Left lung (tissue), 10 donors: Measurements from ENCODE around the gene TBL2. TPM values are rescaled to one million over a fixed set of nuclear protein-coding genes. Genes with fewer than 3 reads are reported as not detected.
"Not testable (repeated sequence)": the region's sequence is repeated elsewhere in the genome, so short reads cannot be mapped to it uniquely, and the experiment has no call there.

Experiments used
- ATAC-seq: fragments of 200-7000 bp; cut with Tn5 transposase; one replicate; pipeline ENCODE4 v1.9.1; 2020; ENCODE audit warnings: moderate library complexity
- DNase-seq, 4 donors: peaks; one replicate each; pipeline ENCODE4 v3.0.0-alpha.2; 2013 to 2020
- H3K27ac ChIP-seq, 2 donors: fragments of 200-600 bp; sonication (generic) in 1 of 2; one replicate each; pipeline versions ENCODE4 v1.5.0 to v1.8.0; 2020 to 2021
- H3K27me3 ChIP-seq, 2 donors: fragments of 200-600 bp; sonication (generic) in 1 of 2; one replicate each; pipeline versions ENCODE4 v1.5.0 to v1.8.0; 2020 to 2021
- H3K36me3 ChIP-seq, 2 donors: fragments of 200-600 bp; sonication (generic) in 1 of 2; one replicate each; pipeline versions ENCODE4 v1.5.0 to v1.8.0; 2020 to 2021
- H3K4me1 ChIP-seq, 2 donors: fragments of 200-600 bp; one replicate each; pipeline ENCODE4 v1.8.0; 2021
- H3K4me3 ChIP-seq, 2 donors: fragments of 200-600 bp; sonication (generic) in 1 of 2; one replicate each; pipeline versions ENCODE4 v1.5.0 to v1.8.0; 2020 to 2021; ENCODE audit warnings: mild to moderate bottlenecking in 1 of 2
- H3K9me3 ChIP-seq, 2 donors: fragments of 200-600 bp; sonication (generic) in 1 of 2; one replicate each; pipeline versions ENCODE4 v1.5.0 to v1.8.0; 2020 to 2021
- intact Hi-C, 2 donors: fragments of 100-400 bp; cut with DNase I; formaldehyde crosslinking; loops; one replicate each; pipeline versions ENCODE4 v1.11.2 to v1.14.2; 2022
- polyA plus RNA-seq, 6 donors: library from polyadenylated mRNA; unstranded; fragments of 120-200 nt; gene quantifications; one replicate each; pipeline ENCODE4 v1.2.1, GENCODE V29; 2013; ENCODE audit not compliant: insufficient read length in 6 of 6
- total RNA-seq, 2 donors: library from RNA; stranded (reverse); fragmentation: NEBNext Ultra II Directional; extraction: Animal tissue kit (Norgen Biotek cat#: 25700); gene quantifications; one replicate each; pipeline ENCODE4 v1.2.1, GENCODE V29; 2021
- TF ChIP-seq, protein P1 (sequence below), 2 donors: fragments of 200-600 bp; sonication (generic) in 1 of 2; IDR thresholded peaks; one replicate each; pipeline versions ENCODE4 v1.5.0 to v1.8.0; 2021; ENCODE audit warnings: antibody characterized with exemption in 2 of 2
- donor health status: DM: no; HTN: yes; CAD: no.
- donor health status: DM: no; HTN: no; CAD: no.

TBL2 gene
- total and polyA plus RNA-seq, 8 donors: 29.9 to 41.0 (median 39.2) TPM

DNA sequence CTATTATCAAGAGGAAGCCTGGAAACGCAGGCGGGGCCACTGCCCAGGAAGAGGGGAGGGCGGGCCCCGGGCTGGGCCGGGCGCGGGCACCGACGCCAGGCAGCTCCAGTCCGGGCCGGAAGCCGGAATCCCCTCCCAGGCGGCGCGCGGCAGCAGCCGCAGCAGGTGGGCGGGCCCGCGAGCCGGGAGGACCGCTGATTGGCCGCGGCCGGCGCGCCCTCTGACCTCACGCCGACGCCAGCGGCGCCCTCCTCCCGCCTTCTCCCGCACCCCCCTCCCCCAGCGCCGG lies 21.3 kb downstream of the TBL2 start:
- TF ChIP-seq, protein P1, sequence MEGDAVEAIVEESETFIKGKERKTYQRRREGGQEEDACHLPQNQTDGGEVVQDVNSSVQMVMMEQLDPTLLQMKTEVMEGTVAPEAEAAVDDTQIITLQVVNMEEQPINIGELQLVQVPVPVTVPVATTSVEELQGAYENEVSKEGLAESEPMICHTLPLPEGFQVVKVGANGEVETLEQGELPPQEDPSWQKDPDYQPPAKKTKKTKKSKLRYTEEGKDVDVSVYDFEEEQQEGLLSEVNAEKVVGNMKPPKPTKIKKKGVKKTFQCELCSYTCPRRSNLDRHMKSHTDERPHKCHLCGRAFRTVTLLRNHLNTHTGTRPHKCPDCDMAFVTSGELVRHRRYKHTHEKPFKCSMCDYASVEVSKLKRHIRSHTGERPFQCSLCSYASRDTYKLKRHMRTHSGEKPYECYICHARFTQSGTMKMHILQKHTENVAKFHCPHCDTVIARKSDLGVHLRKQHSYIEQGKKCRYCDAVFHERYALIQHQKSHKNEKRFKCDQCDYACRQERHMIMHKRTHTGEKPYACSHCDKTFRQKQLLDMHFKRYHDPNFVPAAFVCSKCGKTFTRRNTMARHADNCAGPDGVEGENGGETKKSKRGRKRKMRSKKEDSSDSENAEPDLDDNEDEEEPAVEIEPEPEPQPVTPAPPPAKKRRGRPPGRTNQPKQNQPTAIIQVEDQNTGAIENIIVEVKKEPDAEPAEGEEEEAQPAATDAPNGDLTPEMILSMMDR (IDR thresholded peaks at IDR 0.05): no peak
- Histone ChIP-seq H3K36me3 (peaks cover 0 to 23% of the 10 kb centered on the region in 2 donors), H3K9me3 (no peaks in the 10 kb centered on the region), H3K27ac (peak overlapping the region; percentile 97), H3K27me3 (no peaks in the 10 kb centered on the region), H3K4me1 (peaks cover 14 to 37% of the 10 kb centered on the region in 2 donors), H3K4me3 (peak overlapping the region; percentile 55 to 77)
- DNase-seq (peak; percentile 82 to 99 (median 94)), ATAC-seq (peak; percentile 97)
- intact Hi-C loops: no loop called here

DNA sequence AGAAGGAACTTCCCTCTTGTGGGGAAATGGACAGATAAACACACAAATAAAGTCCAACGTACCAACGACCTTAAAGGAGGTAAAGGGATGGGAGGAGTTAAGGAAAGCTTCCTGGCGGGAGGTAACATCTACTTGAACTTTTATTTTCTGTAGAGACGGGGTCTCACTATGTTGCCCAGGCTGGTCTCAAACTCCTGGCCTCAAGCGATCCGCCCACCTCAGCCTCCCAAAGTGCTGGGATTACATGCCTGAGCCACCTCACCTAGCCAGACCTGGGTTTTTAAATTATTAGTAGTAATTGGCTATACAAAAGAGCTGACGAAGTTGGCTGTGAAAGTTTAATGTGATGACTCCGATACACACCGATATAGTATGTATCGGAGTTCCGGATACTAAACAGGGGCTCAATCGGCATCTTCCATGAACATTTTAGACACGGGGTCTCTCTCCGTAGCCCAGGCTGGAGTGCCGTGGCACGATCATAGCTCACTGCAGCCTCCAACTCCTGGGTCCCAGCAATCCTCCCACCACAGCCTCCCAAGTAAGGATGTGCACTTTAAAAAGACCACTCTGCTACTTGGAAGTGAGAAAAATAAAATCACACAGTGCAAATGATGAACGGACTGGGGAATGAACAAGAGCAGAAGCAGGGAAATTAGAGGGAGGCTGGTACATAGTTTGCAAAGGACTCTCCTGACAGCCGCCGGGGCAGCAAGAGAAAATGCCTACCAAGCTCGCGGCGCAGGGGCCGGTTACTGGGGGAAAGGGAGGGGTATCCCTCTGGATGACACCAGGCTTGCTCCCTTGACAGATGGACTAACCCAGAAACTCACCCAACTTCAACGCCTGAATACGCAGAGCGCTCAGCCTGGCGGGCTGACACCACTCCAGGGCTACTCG lies 21.9 kb downstream of the TBL2 start:
- no peak for DNase-seq
- no peaks in the 10 kb centered on the region for H3K9me3 ChIP-seq
- TF ChIP-seq, protein P1 (IDR thresholded peaks at IDR 0.05): no peak
- no peak for ATAC-seq
- H3K36me3 ChIP-seq: peaks cover 0 to 29% of the 10 kb centered on the region in 2 donors
- H3K4me3 ChIP-seq: peak overlapping the region; percentile 55 to 77
- H3K27me3 ChIP-seq: no peaks in the 10 kb centered on the region
- H3K4me1 ChIP-seq: peaks cover 14 to 37% of the 10 kb centered on the region in 2 donors
- intact Hi-C loops: no loop called here
- peak overlapping the region; percentile 97 for H3K27ac ChIP-seq

DNA sequence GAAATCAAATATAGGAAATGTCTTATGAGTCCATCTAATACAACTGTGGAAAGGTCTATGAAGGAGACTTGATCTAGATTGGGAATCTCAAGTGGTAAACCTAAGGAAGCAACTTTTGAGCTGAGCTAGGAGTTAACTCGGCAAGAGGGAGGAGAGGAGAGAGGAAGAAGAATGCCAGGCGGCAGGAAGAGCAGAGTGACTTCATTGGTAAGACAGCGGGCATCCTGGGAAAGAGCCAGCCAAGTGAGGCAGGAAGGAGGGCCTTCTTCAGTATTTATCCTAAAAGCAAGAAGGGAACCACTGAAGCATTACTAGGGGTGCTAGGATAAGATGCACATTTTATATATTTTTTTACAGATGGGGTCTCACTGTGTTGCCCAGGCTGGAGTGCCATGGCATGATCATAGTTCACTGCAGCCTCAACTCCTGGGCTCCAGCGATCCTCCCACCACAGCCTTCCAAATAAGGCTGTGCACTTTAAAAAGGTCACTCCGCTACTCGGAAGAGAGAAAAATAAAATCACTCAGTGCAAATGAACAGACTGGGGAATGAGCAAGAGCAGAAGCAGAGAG lies 22.9 kb downstream of the TBL2 start:
- no peak for DNase-seq
- Histone ChIP-seq H3K4me1 (peaks cover 14 to 41% of the 10 kb centered on the region in 2 donors), H3K9me3 (no peaks in the 10 kb centered on the region), H3K27ac (peak overlapping the region; percentile 97), H3K27me3 (no peaks in the 10 kb centered on the region), H3K4me3 (peak overlapping the region in 1 of 2 donors; percentile 77), H3K36me3 (peaks cover 0 to 37% of the 10 kb centered on the region in 2 donors)
- TF ChIP-seq, protein P1 (IDR thresholded peaks at IDR 0.05): no peak
- intact Hi-C loops: no loop called here
- no peak for ATAC-seq

DNA sequence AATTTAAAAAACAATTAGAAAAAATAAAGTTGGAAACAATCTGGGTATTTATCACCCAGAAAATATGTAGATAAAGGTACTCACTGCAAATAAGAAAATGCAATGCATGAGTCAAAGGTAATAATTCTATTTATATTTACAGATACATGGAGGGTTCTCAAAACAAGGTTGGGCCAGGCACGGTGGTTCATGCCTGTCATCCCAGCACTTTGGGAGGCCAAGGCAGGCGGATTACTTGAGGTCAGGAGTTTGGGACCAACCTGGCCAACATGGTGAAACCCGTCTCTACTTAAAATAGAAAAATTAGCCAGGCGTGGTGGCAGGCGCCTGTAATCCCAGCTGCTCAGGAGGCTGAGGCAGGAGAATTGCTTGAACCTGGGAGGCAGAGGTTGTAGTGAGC lies 28.3 kb downstream of the TBL2 start:
- H3K4me3 ChIP-seq, ATAC-seq, H3K27ac ChIP-seq, H3K27me3 ChIP-seq, DNase-seq, intact Hi-C loops, H3K9me3 ChIP-seq: not testable (repeated sequence)
- peaks cover 0 to 89% of the 10 kb centered on the region in 2 donors for H3K36me3 ChIP-seq
- peaks cover 0 to 34% of the 10 kb centered on the region in 2 donors for H3K4me1 ChIP-seq

DNA sequence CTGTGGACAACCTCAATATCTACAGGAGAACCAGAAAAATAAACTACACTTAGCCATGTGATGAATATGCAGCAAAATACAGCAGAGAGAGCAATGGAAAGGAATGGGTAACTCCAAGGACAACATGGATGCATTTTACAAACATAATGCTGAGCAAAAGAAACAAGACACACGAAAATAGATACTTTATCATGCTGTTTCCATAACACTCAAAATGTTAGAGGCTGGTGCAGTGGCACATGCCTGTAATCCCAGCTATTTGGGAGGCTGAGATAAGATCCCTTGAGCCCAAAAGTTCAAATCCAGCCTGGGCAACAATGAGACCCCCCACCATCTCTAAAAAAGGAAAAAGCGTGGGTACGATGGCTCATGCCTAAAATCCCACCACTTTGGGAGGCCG lies 29.2 kb downstream of the TBL2 start:
- TF ChIP-seq, protein P1 (IDR thresholded peaks at IDR 0.05): no peak
- no peak for ATAC-seq
- peaks cover 0 to 92% of the 10 kb centered on the region in 2 donors for H3K36me3 ChIP-seq
- peaks cover 0 to 25% of the 10 kb centered on the region in 2 donors for H3K4me1 ChIP-seq
- no peaks in the 10 kb centered on the region for H3K27me3 ChIP-seq
- no peak overlapping the region for H3K27ac ChIP-seq
- H3K4me3 ChIP-seq: no peak overlapping the region
- H3K9me3 ChIP-seq: no peaks in the 10 kb centered on the region
- no peak for DNase-seq
- intact Hi-C loops: no loop called here
